Activated CD4-positive, alpha-beta T cell treated with anti-CD3 and anti-CD28 coated beads, Interleukin-2, amount 10 ng/mL, durations not matched to agents 7 days and 5 days (primary cell): ENCODE results near the gene NECTIN4. TPM values are rescaled to one million over a fixed set of nuclear protein-coding genes. Genes with fewer than 3 reads are reported as not detected.

Experiments used
- CTCF ChIA-PET: fragments of 350-600 bp; sonication (Branson Sonifier 250); formaldehyde crosslinking; loops from one replicate; lab custom pipeline; 2021; ENCODE audit warnings: antibody characterized with exemption; lab: Charles Lee
- POLR2A ChIA-PET: fragments of 350-600 bp; sonication (Branson Sonifier 250); formaldehyde crosslinking; loops from one replicate; lab custom pipeline; 2021; ENCODE audit warnings: antibody characterized with exemption; lab: Charles Lee
- DNase-seq: peaks from one replicate; pipeline ENCODE4 v3.0.0-alpha.2; 2020
- H3K27ac Mint-ChIP-seq: one replicate; pipeline ENCODE4 v1.8.0; 2021; ENCODE audit warnings: mild to moderate bottlenecking, moderate library complexity, mixed read lengths
- H3K27me3 Mint-ChIP-seq: one replicate; pipeline ENCODE4 v1.8.0; 2021; ENCODE audit warnings: mixed read lengths
- H3K36me3 Mint-ChIP-seq: one replicate; pipeline ENCODE4 v1.8.0; 2021; ENCODE audit warnings: low read depth, mixed read lengths
- H3K4me1 Mint-ChIP-seq: one replicate; pipeline ENCODE4 v1.8.0; 2021; ENCODE audit warnings: mixed read lengths
- H3K4me3 Mint-ChIP-seq: one replicate; pipeline ENCODE4 v1.8.0; 2021; ENCODE audit warnings: mild to moderate bottlenecking, moderate library complexity, mixed read lengths
- H3K9me3 Mint-ChIP-seq: one replicate; pipeline ENCODE4 v1.8.0; 2021; ENCODE audit warnings: mixed read lengths
- total RNA-seq, 2 experiments: library from RNA; stranded (reverse); gene quantifications; one replicate each; pipeline ENCODE4 v1.2.3, GENCODE V29; 2021

The NECTIN4 gene
- total RNA-seq, 2 experiments from 2014 or later, result 0.15 TPM; not detected in 1

DNA sequence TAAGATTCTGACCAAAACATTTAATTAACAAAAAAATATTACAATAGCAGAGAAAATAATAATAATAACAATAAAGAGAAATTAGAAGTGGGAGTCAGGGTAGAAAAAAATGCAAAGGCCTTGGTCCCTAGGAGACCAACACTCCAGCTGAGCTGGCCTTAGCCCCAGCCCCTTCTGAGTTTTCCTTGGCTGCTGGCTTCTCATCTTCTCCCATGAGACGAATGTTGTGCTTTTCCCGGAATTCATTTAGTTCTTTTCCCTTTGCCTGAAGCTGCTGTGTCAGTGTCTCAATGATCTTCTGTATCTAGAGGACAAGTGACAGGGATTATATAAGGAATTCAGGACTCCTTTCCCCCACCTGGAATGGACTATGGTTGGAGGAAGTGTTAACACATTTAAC lies 11.2 kb upstream of the NECTIN4 start:
- ChIA-PET CTCF (interaction anchor here (1.0 to 9.9 kb wide), 4 partner anchors 28 to 381 kb away, joined by 3 to 185 read pairs (median 3); partner anchors contain the start of genes ARHGAP30 and TSTD1), POLR2A (no interaction called here)
- Mint-ChIP-seq H3K36me3 (peaks cover 22% of the 10 kb centered on the region), H3K4me1 (peaks cover 21% of the 10 kb centered on the region), H3K4me3 (no peak overlapping the region), H3K27ac (no peak overlapping the region), H3K27me3 (no peaks in the 10 kb centered on the region), H3K9me3 (no peaks in the 10 kb centered on the region)
- no peak for DNase-seq

- DNase-seq, result no peak
- ChIA-PET CTCF (interaction anchor here (0.6 to 9.9 kb wide), 16 partner anchors 13 to 111 kb away, joined by 3 to 185 read pairs (median 4); partner anchors contain the start of genes ARHGAP30, NECTIN4, NIT1 and PFDN2), POLR2A (no interaction called here)
- Mint-ChIP-seq H3K9me3 (no peaks in the 10 kb centered on the region), H3K36me3 (peaks cover 20% of the 10 kb centered on the region), H3K4me3 (peak overlapping the region; percentile 63), H3K27ac (no peak overlapping the region), H3K27me3 (no peaks in the 10 kb centered on the region), H3K4me1 (peaks cover 20% of the 10 kb centered on the region)
Observed at GRCh38 chr1:161099090-161099802, 9.9 kb upstream of the NECTIN4 start.

- no peaks in the 10 kb centered on the region for H3K9me3 Mint-ChIP-seq
- H3K4me3 Mint-ChIP-seq, result peak within 1 kb of the TSS; percentile 74
- DNase-seq, result peak; percentile 73
- H3K27ac Mint-ChIP-seq, result peak within 1 kb of the TSS; percentile 84
- peaks cover 23% of the 10 kb centered on the region for H3K4me1 Mint-ChIP-seq
- ChIA-PET POLR2A (interaction anchor here (0.6 kb wide), 1 partner anchor 32 kb away, joined by 4 read pairs; no protein-coding TSS in a partner anchor), CTCF (interaction anchor here (0.6 to 9.9 kb wide), 36 partner anchors 8 to 878 kb away, joined by 3 to 185 read pairs (median 4); partner anchors contain the start of genes ARHGAP30, DEDD, ITLN2 and NECTIN4)
- no peaks in the 10 kb centered on the region for H3K27me3 Mint-ChIP-seq
- peaks cover 20% of the 10 kb centered on the region for H3K36me3 Mint-ChIP-seq
Observed at GRCh38 chr1:161098210-161099068, 9.1 kb upstream of the NECTIN4 start, which contains the start of gene KLHDC9. Gene KLHDC9, plus strand, starts transcription at chr1:161098361. Its CDS starts 175 bp downstream, at chr1:161098536.

DNA sequence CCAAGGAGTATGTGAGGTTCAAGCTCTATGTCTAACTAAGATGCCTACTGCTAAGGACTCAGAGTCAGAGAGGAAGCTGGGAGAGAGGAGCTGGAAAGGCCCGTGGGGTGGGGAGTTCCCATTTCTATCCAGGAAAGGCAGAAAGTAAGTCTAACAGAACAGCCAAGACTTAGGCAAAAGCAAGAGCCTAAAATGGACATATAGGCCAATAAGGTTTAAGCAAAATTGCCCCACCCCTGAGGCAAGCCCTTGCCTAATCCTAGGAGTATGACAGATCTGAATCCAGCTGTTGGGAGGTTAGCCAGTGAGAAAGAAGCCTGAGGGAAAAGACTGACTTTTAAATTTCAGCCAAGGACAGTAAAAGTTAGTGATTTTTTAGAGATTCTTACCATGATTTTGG lies 7.2 kb upstream of the NECTIN4 start:
- Mint-ChIP-seq H3K4me3 (no peak overlapping the region), H3K36me3 (peaks cover 17% of the 10 kb centered on the region), H3K4me1 (peaks cover 39% of the 10 kb centered on the region), H3K9me3 (no peaks in the 10 kb centered on the region), H3K27ac (no peak overlapping the region), H3K27me3 (no peaks in the 10 kb centered on the region)
- CTCF ChIA-PET, result interaction anchor here (0.8 to 9.9 kb wide), 13 partner anchors 10 to 107 kb away, joined by 3 to 185 read pairs (median 9); partner anchors contain the start of genes ARHGAP30, NECTIN4, TSTD1 and USF1
- POLR2A ChIA-PET, result interaction anchor here (1.0 to 1.1 kb wide), 2 partner anchors 26 to 51 kb away, joined by 3 read pairs; partner anchors contain the start of genes ARHGAP30 and USF1
- DNase-seq, result no peak

DNA sequence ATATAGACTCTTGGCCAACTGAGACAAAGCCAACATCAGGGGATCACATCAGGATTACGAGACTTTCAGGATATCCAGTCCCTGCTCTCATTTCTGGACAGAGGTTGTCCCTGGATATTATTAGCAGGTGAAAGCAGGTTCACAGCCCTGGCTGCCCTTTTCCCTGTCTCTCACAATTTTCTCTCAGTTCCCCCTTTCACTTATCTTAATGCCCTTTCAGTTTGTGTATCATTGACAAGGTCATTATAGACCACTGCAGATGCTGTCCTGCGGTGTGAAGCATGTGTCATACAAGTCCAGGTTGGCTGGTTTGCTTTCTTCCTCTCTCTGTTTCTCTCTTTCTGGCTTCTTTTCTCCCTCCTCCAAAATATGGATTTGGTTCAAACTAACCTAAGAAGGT lies 6.7 kb upstream of the NECTIN4 start:
- Mint-ChIP-seq H3K4me1 (peaks cover 44% of the 10 kb centered on the region), H3K27me3 (no peaks in the 10 kb centered on the region), H3K9me3 (no peaks in the 10 kb centered on the region), H3K36me3 (peaks cover 14% of the 10 kb centered on the region), H3K4me3 (no peak overlapping the region), H3K27ac (no peak overlapping the region)
- CTCF ChIA-PET, result interaction anchor here (1.1 to 9.9 kb wide), 7 partner anchors 10 to 98 kb away, joined by 3 to 185 read pairs (median 20); partner anchors contain the start of genes ARHGAP30, NECTIN4, TSTD1 and USF1
- DNase-seq, result no peak
- POLR2A ChIA-PET, result interaction anchor here (1.0 to 1.1 kb wide), 2 partner anchors 26 to 51 kb away, joined by 3 read pairs; partner anchors contain the start of genes ARHGAP30 and USF1

GRCh38 chr1:161095230-161095629 lies 5.9 kb upstream of the NECTIN4 start:
- DNase-seq, result no peak
- POLR2A ChIA-PET, result no interaction called here
- Mint-ChIP-seq H3K9me3 (no peaks in the 10 kb centered on the region), H3K36me3 (peaks cover 10% of the 10 kb centered on the region), H3K4me3 (no peak overlapping the region), H3K4me1 (peaks cover 52% of the 10 kb centered on the region), H3K27ac (peak overlapping the region; percentile 66), H3K27me3 (no peaks in the 10 kb centered on the region)
- CTCF ChIA-PET, result interaction anchor here (1.0 to 9.9 kb wide), 5 partner anchors 9 to 27 kb away, joined by 3 to 185 read pairs (median 4); partner anchors contain the start of genes ARHGAP30 and NECTIN4

DNA sequence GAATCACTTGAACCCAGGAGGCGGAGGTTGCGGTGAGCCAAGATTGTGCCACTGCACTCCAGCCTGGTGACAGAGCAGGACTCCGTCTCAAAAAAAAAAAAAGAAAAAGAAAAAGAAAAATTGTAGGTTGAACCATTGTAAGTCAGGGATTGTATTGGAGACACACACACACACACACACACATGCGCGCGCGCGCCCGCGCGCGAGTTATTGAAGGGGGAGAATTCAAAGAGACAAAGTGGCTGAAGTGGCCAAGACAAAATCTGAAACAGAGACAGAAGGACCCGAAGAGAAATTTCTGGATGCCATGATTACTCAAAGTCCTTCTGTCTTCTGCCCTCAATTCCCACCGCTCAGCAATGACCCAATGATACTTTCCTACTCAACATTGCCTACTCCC lies 5.1 kb upstream of the NECTIN4 start:
- ChIA-PET CTCF (interaction anchor here (1.0 to 9.9 kb wide), 4 partner anchors 9 to 22 kb away, joined by 3 to 185 read pairs (median 4); partner anchors contain the start of gene ARHGAP30), POLR2A (no interaction called here)
- H3K4me1 Mint-ChIP-seq, result peaks cover 52% of the 10 kb centered on the region
- no peak for DNase-seq
- no peaks in the 10 kb centered on the region for H3K27me3 Mint-ChIP-seq
- no peak overlapping the region for H3K4me3 Mint-ChIP-seq
- H3K36me3 Mint-ChIP-seq, result peaks cover 5% of the 10 kb centered on the region
- H3K9me3 Mint-ChIP-seq, result no peaks in the 10 kb centered on the region
- no peak overlapping the region for H3K27ac Mint-ChIP-seq

GRCh38 chr1:161092621-161093028 lies 3.3 kb upstream of the NECTIN4 start:
- H3K4me3 Mint-ChIP-seq, result no peak overlapping the region
- no peaks in the 10 kb centered on the region for H3K9me3 Mint-ChIP-seq
- H3K36me3 Mint-ChIP-seq, result no peaks in the 10 kb centered on the region
- POLR2A ChIA-PET, result no interaction called here
- CTCF ChIA-PET, result interaction anchor here (0.5 to 9.9 kb wide), 9 partner anchors 8 to 258 kb away, joined by 3 to 185 read pairs (median 4); partner anchors contain the start of genes ARHGAP30, PPOX and USF1
- no peaks in the 10 kb centered on the region for H3K27me3 Mint-ChIP-seq
- H3K4me1 Mint-ChIP-seq, result peaks cover 40% of the 10 kb centered on the region
- H3K27ac Mint-ChIP-seq, result peak overlapping the region; percentile 22
- DNase-seq, result no peak

GRCh38 chr1:161091796-161092507 lies 2.6 kb upstream of the NECTIN4 start:
- H3K27ac Mint-ChIP-seq, result no peak overlapping the region
- POLR2A ChIA-PET, result no interaction called here
- no peak for DNase-seq
- peaks cover 33% of the 10 kb centered on the region for H3K4me1 Mint-ChIP-seq
- CTCF ChIA-PET, result interaction anchor here (1.0 to 9.9 kb wide), 5 partner anchors 8 to 74 kb away, joined by 3 to 185 read pairs (median 4); partner anchors contain the start of genes ARHGAP30 and PPOX
- H3K27me3 Mint-ChIP-seq, result no peaks in the 10 kb centered on the region
- H3K36me3 Mint-ChIP-seq, result no peaks in the 10 kb centered on the region
- H3K9me3 Mint-ChIP-seq, result no peaks in the 10 kb centered on the region
- H3K4me3 Mint-ChIP-seq, result no peak overlapping the region

GRCh38 chr1:161091093-161091492 lies 1.7 kb upstream of the NECTIN4 start:
- POLR2A ChIA-PET, result no interaction called here
- H3K27me3 Mint-ChIP-seq, result no peaks in the 10 kb centered on the region

GRCh38 chr1:161090617-161091016 lies 1.3 kb upstream of the NECTIN4 start:
- no peaks in the 10 kb centered on the region for H3K9me3 Mint-ChIP-seq
- peak overlapping the region; percentile 9 for H3K27ac Mint-ChIP-seq
- H3K4me1 Mint-ChIP-seq, result peaks cover 32% of the 10 kb centered on the region
- no peak overlapping the region for H3K4me3 Mint-ChIP-seq
- ChIA-PET CTCF (interaction anchor here (0.6 to 2.5 kb wide), 3 partner anchors 12 to 806 kb away, joined by 4 to 6 read pairs (median 4); partner anchors contain the start of gene PEX19), POLR2A (no interaction called here)
- no peak for DNase-seq
- H3K36me3 Mint-ChIP-seq, result no peaks in the 10 kb centered on the region
- H3K27me3 Mint-ChIP-seq, result no peaks in the 10 kb centered on the region

More at GRCh38 chr1:161091093-161091492, 1.7 kb upstream of the NECTIN4 start:
- H3K9me3 Mint-ChIP-seq, result no peaks in the 10 kb centered on the region
- peaks cover 32% of the 10 kb centered on the region for H3K4me1 Mint-ChIP-seq
- no peaks in the 10 kb centered on the region for H3K36me3 Mint-ChIP-seq
- DNase-seq, result no peak
- no peak overlapping the region for H3K4me3 Mint-ChIP-seq
- no peak overlapping the region for H3K27ac Mint-ChIP-seq
- CTCF ChIA-PET, result interaction anchor here (1.0 kb wide), 2 partner anchors 19 to 26 kb away, joined by 3 to 4 read pairs; no protein-coding TSS in a partner anchor
